Neural progenitor cell (in vitro differentiated cells): ENCODE data around the gene CEP290. TPM values are rescaled to one million over a fixed set of nuclear protein-coding genes. Genes with fewer than 3 reads are reported as not detected.

Experiments
- DNase-seq: peaks from one replicate; pipeline ENCODE4 v3.0.0-alpha.2; 2016; ENCODE audit warnings: low spot score
- H2AFZ ChIP-seq: fragments of 200-600 bp; sonication (generic); replicated peaks from 2 replicates; pipeline ENCODE4 v1.6.1; 2016; ENCODE audit warnings: antibody characterized with exemption
- H3F3A ChIP-seq: fragments of 200-600 bp; sonication (generic); 2 replicates; pipeline ENCODE4 v1.6.1; 2016; ENCODE audit warnings: antibody characterized with exemption, low read depth
- H3K27ac ChIP-seq: fragments of 200-600 bp; sonication (generic); 2 replicates; pipeline ENCODE4 v1.5.1; 2016; ENCODE audit warnings: mild to moderate bottlenecking
- H3K27me3 ChIP-seq: fragments of 200-600 bp; sonication (generic); 2 replicates; pipeline ENCODE4 v1.6.1; 2016; ENCODE audit warnings: mild to moderate bottlenecking, moderate library complexity
- H3K36me3 ChIP-seq: fragments of 200-600 bp; sonication (generic); 2 replicates; pipeline ENCODE4 v1.5.1; 2016
- H3K4me1 ChIP-seq: fragments of 200-600 bp; sonication (generic); 2 replicates; pipeline ENCODE4 v1.6.1; 2016; ENCODE audit warnings: mixed run types
- H3K4me2 ChIP-seq: fragments of 200-600 bp; sonication (generic); 2 replicates; pipeline ENCODE4 v1.6.1; 2016
- H3K4me3 ChIP-seq: fragments of 200-600 bp; sonication (generic); 2 replicates; pipeline ENCODE4 v1.5.1; 2016
- H3K79me2 ChIP-seq: fragments of 200-600 bp; sonication (generic); 2 replicates; pipeline ENCODE4 v1.6.1; 2016; ENCODE audit warnings: low read depth
- H3K9ac ChIP-seq: fragments of 200-600 bp; sonication (generic); 2 replicates; pipeline ENCODE4 v1.6.1; 2016
- H3K9me3 ChIP-seq: fragments of 200-600 bp; sonication (generic); 2 replicates; pipeline ENCODE4 v1.5.1; 2016; ENCODE audit warnings: low read depth
- H4K20me1 ChIP-seq: fragments of 200-600 bp; sonication (generic); 2 replicates; pipeline ENCODE4 v1.6.1; 2016; ENCODE audit warnings: low read depth
- H3K27ac Mint-ChIP-seq: 3 replicates; pipeline ENCODE4 v1.8.0; 2021; ENCODE audit warnings: mixed read lengths
- H3K27me3 Mint-ChIP-seq: 2 replicates; pipeline ENCODE4 v1.8.0; 2022; ENCODE audit warnings: low read depth, mild to moderate bottlenecking, inconsistent platforms, moderate library complexity, mixed read lengths; ENCODE audit not compliant: insufficient read depth
- H3K36me3 Mint-ChIP-seq: 3 replicates; pipeline ENCODE4 v1.8.0; 2021; ENCODE audit warnings: mixed read lengths
- H3K4me1 Mint-ChIP-seq: 3 replicates; pipeline ENCODE4 v1.8.0; 2021; ENCODE audit warnings: mixed read lengths
- H3K4me3 Mint-ChIP-seq: 3 replicates; pipeline ENCODE4 v1.8.0; 2021; ENCODE audit warnings: mild to moderate bottlenecking, moderate library complexity, mixed read lengths
- H3K9me3 Mint-ChIP-seq: 3 replicates; pipeline ENCODE4 v1.8.0; 2020; ENCODE audit warnings: mixed read lengths
- CTCF ChIP-seq: fragments of 200-600 bp; sonication (generic); IDR thresholded peaks from 2 replicates; pipeline ENCODE4 v1.5.1; 2017; ENCODE audit warnings: antibody characterized with exemption, mild to moderate bottlenecking
- EZH2 ChIP-seq: fragments of 200-600 bp; sonication (generic); IDR thresholded peaks from 2 replicates; pipeline ENCODE4 v1.6.1; 2017; ENCODE audit warnings: antibody characterized with exemption, mild to moderate bottlenecking, moderate library complexity
- EZH2phosphoT487 ChIP-seq: fragments of 200-600 bp; sonication (generic); IDR thresholded peaks from 2 replicates; pipeline ENCODE4 v1.6.1; 2017; ENCODE audit warnings: antibody characterized with exemption
- total RNA-seq: library from RNA; depleted of rRNA; stranded (reverse); fragments of >200 nt; gene quantifications from 2 replicates; pipeline ENCODE4 v1.2.3, GENCODE V29; 2015; ENCODE audit warnings: low replicate concordance

CEP290 gene
- total RNA-seq, 1 donor from 2014 or later: 32.1 TPM

DNA sequence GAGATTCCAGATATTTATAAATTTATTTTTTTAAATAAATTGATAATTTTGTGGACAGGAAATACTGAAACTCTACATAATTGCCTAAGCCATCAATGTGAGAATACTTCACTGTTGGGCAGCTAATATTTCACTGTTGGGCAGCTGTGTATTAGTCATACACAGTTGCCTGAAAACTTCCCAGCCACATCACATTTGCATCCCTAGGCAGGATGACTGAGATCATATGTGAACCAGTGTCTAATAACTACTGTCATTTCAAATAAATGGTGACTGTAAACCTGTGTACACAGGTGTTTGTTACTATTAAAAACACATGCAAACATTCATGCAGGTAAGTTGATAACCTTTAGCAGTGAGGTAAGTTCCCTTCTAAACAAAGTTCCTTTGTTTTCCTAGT is 44.1 kb upstream of the CEP290 start:
- no peak overlapping the region for H3K4me3 Mint-ChIP-seq
- no peak overlapping the region for H3K27ac Mint-ChIP-seq
- no peak for DNase-seq

GRCh38 chr12:88185279-88185678 is 43.4 kb upstream of the CEP290 start:
- Histone ChIP-seq H3K27me3 (no peaks in the 10 kb centered on the region), H4K20me1 (no peaks in the 10 kb centered on the region), H3K27ac (no peak overlapping the region), H3K4me1 (no peaks in the 10 kb centered on the region), H3K4me2 (no peak overlapping the region), H3K9me3 (peaks cover 5% of the 10 kb centered on the region), H3K9ac (no peak overlapping the region), H3K4me3 (no peak overlapping the region), H2AFZ (no peak overlapping the region), H3F3A (no peaks in the 10 kb centered on the region), H3K79me2 (no peaks in the 10 kb centered on the region), H3K36me3 (no peaks in the 10 kb centered on the region)
- Mint-ChIP-seq H3K27me3 (no peaks in the 10 kb centered on the region), H3K9me3 (no peaks in the 10 kb centered on the region), H3K4me1 (no peaks in the 10 kb centered on the region), H3K27ac (no peak overlapping the region), H3K4me3 (no peak overlapping the region), H3K36me3 (peaks cover 17% of the 10 kb centered on the region)
- DNase-seq: no peak
- TF ChIP-seq CTCF (no peak), EZH2 (no peak), EZH2phosphoT487 (no peak)

More for the DNA sequence above, 44.1 kb upstream of the CEP290 start:
- no peak overlapping the region for H3K4me2 ChIP-seq
- H2AFZ ChIP-seq: no peak overlapping the region
- H3K36me3 ChIP-seq: no peaks in the 10 kb centered on the region
- no peak overlapping the region for H3K27ac ChIP-seq
- no peak for TF ChIP-seq EZH2
- TF ChIP-seq EZH2phosphoT487: no peak
- TF ChIP-seq CTCF: no peak
- no peaks in the 10 kb centered on the region for H4K20me1 ChIP-seq
- Mint-ChIP-seq H3K27me3 (no peaks in the 10 kb centered on the region), H3K9me3 (no peaks in the 10 kb centered on the region), H3K4me1 (no peaks in the 10 kb centered on the region), H3K36me3 (peaks cover 17% of the 10 kb centered on the region)
- H3F3A ChIP-seq: no peaks in the 10 kb centered on the region
- no peaks in the 10 kb centered on the region for H3K79me2 ChIP-seq
- H3K9ac ChIP-seq: no peak overlapping the region
- peaks cover 5% of the 10 kb centered on the region for H3K9me3 ChIP-seq
- H3K4me1 ChIP-seq: no peaks in the 10 kb centered on the region
- H3K4me3 ChIP-seq: no peak overlapping the region
- no peaks in the 10 kb centered on the region for H3K27me3 ChIP-seq

- H3K4me3 ChIP-seq: no peak overlapping the region
- H3K36me3 Mint-ChIP-seq: peaks cover 21% of the 10 kb centered on the region
- H3F3A ChIP-seq: no peaks in the 10 kb centered on the region
- no peak for DNase-seq
- H3K4me3 Mint-ChIP-seq: no peak overlapping the region
- no peak overlapping the region for H3K4me2 ChIP-seq
- H3K4me1 ChIP-seq: no peaks in the 10 kb centered on the region
- H3K9me3 Mint-ChIP-seq: no peaks in the 10 kb centered on the region
- H3K27ac Mint-ChIP-seq: no peak overlapping the region
- no peak overlapping the region for H3K27ac ChIP-seq
- peaks cover 5% of the 10 kb centered on the region for H3K9me3 ChIP-seq
- H4K20me1 ChIP-seq: no peaks in the 10 kb centered on the region
- H3K4me1 Mint-ChIP-seq: no peaks in the 10 kb centered on the region
- H2AFZ ChIP-seq: no peak overlapping the region
- H3K36me3 ChIP-seq: no peaks in the 10 kb centered on the region
- TF ChIP-seq EZH2phosphoT487: no peak
- H3K9ac ChIP-seq: no peak overlapping the region
- H3K79me2 ChIP-seq: no peaks in the 10 kb centered on the region
- no peaks in the 10 kb centered on the region for H3K27me3 Mint-ChIP-seq
- no peaks in the 10 kb centered on the region for H3K27me3 ChIP-seq
These were observed 42.3 kb upstream of the CEP290 start for GRCh38 chr12:88184196-88184595.

DNA sequence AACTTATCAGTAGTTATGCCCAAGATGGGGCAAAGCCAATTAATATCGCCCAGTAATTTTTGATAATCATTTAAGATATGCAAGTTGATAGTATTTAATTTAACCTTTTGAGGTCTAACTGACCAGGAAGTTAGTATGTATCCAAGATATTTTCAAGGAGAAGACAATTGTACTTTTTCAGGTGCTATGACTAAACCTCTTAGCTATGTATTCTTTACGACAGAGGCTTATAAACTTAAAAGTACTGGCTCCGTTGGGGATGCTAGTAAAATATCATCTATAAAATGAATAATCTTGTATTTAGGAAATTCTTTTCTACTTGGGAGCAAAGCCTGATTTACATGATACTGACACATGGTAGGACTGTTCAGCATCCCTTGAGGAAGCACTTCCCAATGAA is 40.5 kb upstream of the CEP290 start:
- H3K9me3 ChIP-seq: peaks cover 5% of the 10 kb centered on the region
- H3K4me3 Mint-ChIP-seq: no peak overlapping the region
- H3K36me3 ChIP-seq: no peaks in the 10 kb centered on the region
- no peaks in the 10 kb centered on the region for H3K27me3 ChIP-seq
- H3K9me3 Mint-ChIP-seq: no peaks in the 10 kb centered on the region
- no peak overlapping the region for H3K27ac ChIP-seq
- no peaks in the 10 kb centered on the region for H3K4me1 Mint-ChIP-seq
- DNase-seq: no peak
- no peak overlapping the region for H3K27ac Mint-ChIP-seq
- no peaks in the 10 kb centered on the region for H3F3A ChIP-seq
- peaks cover 21% of the 10 kb centered on the region for H3K36me3 Mint-ChIP-seq
- H4K20me1 ChIP-seq: no peaks in the 10 kb centered on the region
- H3K4me3 ChIP-seq: no peak overlapping the region
- no peak overlapping the region for H2AFZ ChIP-seq
- H3K27me3 Mint-ChIP-seq: no peaks in the 10 kb centered on the region
- H3K4me2 ChIP-seq: no peak overlapping the region
- H3K9ac ChIP-seq: no peak overlapping the region
- no peak for TF ChIP-seq CTCF
- TF ChIP-seq EZH2phosphoT487: no peak
- no peak for TF ChIP-seq EZH2
- H3K4me1 ChIP-seq: no peaks in the 10 kb centered on the region
- H3K79me2 ChIP-seq: no peaks in the 10 kb centered on the region
